Endothelial cell (in vitro differentiated cells): ENCODE results near the gene AGPAT3. TPM values are rescaled to one million over a fixed set of nuclear protein-coding genes. Genes with fewer than 3 reads are reported as not detected.

Experiments
- DNase-seq: peaks from one replicate; pipeline ENCODE4 v3.0.0; 2021; ENCODE audit warnings: low spot score
- H3K27ac Mint-ChIP-seq: one replicate; pipeline ENCODE4 v1.8.0; 2021; ENCODE audit warnings: mixed read lengths, inconsistent platforms; ENCODE audit not compliant: unreplicated experiment
- H3K27me3 Mint-ChIP-seq: one replicate; pipeline ENCODE4 v1.8.0; 2021; ENCODE audit warnings: mild to moderate bottlenecking, moderate library complexity, mixed read lengths, inconsistent platforms; ENCODE audit not compliant: unreplicated experiment
- H3K36me3 Mint-ChIP-seq: one replicate; pipeline ENCODE4 v1.8.0; 2021; ENCODE audit warnings: mild to moderate bottlenecking, low read depth, mixed read lengths, inconsistent platforms; ENCODE audit not compliant: unreplicated experiment
- H3K4me1 Mint-ChIP-seq: one replicate; pipeline ENCODE4 v1.8.0; 2021; ENCODE audit warnings: mild to moderate bottlenecking, mixed read lengths, inconsistent platforms; ENCODE audit not compliant: unreplicated experiment
- H3K4me3 Mint-ChIP-seq: one replicate; pipeline ENCODE4 v1.8.0; 2021; ENCODE audit warnings: mild to moderate bottlenecking, mixed read lengths, inconsistent platforms; ENCODE audit not compliant: unreplicated experiment
- H3K9me3 Mint-ChIP-seq: one replicate; pipeline ENCODE4 v1.8.0; 2021; ENCODE audit warnings: mixed read lengths, inconsistent platforms; ENCODE audit not compliant: unreplicated experiment
- CTCF ChIP-seq: fragments of 200-600 bp; sonication (generic); IDR thresholded peaks from one replicate; pipeline ENCODE4 v1.5.0; 2021; ENCODE audit warnings: antibody characterized with exemption; ENCODE audit not compliant: unreplicated experiment
- total RNA-seq: library from RNA; stranded (reverse); fragmentation: NEBNext Ultra II Directional; extraction: Animal tissue kit (Norgen Biotek cat#: 25700); gene quantifications from one replicate; pipeline ENCODE4 v1.2.1, GENCODE V29; 2021; ENCODE audit not compliant: unreplicated experiment

The AGPAT3 gene
- total RNA-seq, 1 donor from 2014 or later = 22.6 TPM

GRCh38 chr21:43957611-43958362, 92.8 kb downstream of the AGPAT3 start:
- no peak overlapping the region for H3K27ac Mint-ChIP-seq
- no peaks in the 10 kb centered on the region for H3K9me3 Mint-ChIP-seq
- no peak for DNase-seq

GRCh38 chr21:43958364-43959158, 93.5 kb downstream of the AGPAT3 start:
- Mint-ChIP-seq H3K9me3 (no peaks in the 10 kb centered on the region), H3K4me1 (no peaks in the 10 kb centered on the region), H3K27me3 (no peaks in the 10 kb centered on the region), H3K4me3 (no peak overlapping the region), H3K27ac (no peak overlapping the region), H3K36me3 (peaks cover 5% of the 10 kb centered on the region)
- no peak for TF ChIP-seq CTCF
- DNase-seq = no peak

More at GRCh38 chr21:43957611-43958362, 92.8 kb downstream of the AGPAT3 start:
- TF ChIP-seq CTCF = no peak
- no peaks in the 10 kb centered on the region for H3K4me1 Mint-ChIP-seq
- H3K27me3 Mint-ChIP-seq = no peaks in the 10 kb centered on the region
- H3K36me3 Mint-ChIP-seq = peaks cover under 1% of the 10 kb centered on the region
- H3K4me3 Mint-ChIP-seq = no peak overlapping the region

GRCh38 chr21:43959231-43960116, 94.5 kb downstream of the AGPAT3 start:
- H3K9me3 Mint-ChIP-seq = no peaks in the 10 kb centered on the region
- H3K36me3 Mint-ChIP-seq = peaks cover 5% of the 10 kb centered on the region
- H3K27me3 Mint-ChIP-seq = no peaks in the 10 kb centered on the region
- H3K4me3 Mint-ChIP-seq = no peak overlapping the region
- H3K4me1 Mint-ChIP-seq = no peaks in the 10 kb centered on the region
- no peak overlapping the region for H3K27ac Mint-ChIP-seq
- TF ChIP-seq CTCF = no peak
- no peak for DNase-seq

GRCh38 chr21:43961382-43961909, 96.4 kb downstream of the AGPAT3 start:
- no peak overlapping the region for H3K27ac Mint-ChIP-seq

More at GRCh38 chr21:43961382-43961909, 96.4 kb downstream of the AGPAT3 start:
- no peak overlapping the region for H3K4me3 Mint-ChIP-seq
- H3K4me1 Mint-ChIP-seq = no peaks in the 10 kb centered on the region
- DNase-seq = no peak
- no peak for TF ChIP-seq CTCF
- H3K9me3 Mint-ChIP-seq = no peaks in the 10 kb centered on the region
- no peaks in the 10 kb centered on the region for H3K27me3 Mint-ChIP-seq
- peaks cover 5% of the 10 kb centered on the region for H3K36me3 Mint-ChIP-seq
